ENCODE measurements around the gene P2RY6.
"Not testable (repeated sequence)": the region's sequence is repeated elsewhere in the genome, so short reads cannot be mapped to it uniquely, and the experiment has no call there.

The P2RY6 gene

DNA sequence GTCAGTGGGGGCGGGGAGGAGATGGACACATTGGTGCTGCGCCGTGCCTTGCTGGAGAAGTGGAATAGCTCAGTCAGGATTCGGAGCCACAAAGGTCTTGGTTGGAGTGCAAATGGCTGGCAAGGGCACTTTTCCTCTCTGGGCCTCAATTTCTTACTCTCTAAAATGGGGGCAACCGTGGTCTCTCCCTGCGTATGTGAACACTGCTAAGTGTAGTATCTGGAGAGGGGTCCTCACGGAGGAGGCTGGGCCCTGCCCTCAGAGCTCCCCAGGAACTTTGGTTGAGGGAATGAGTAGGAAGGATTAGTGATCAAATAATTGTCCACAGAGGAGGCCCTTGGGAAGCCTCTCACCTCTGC is 521 bp downstream of the P2RY6 start:
- H3K27ac ChIP-seq, result no peak overlapping the region
- TF ChIP-seq CTCF (conservative IDR thresholded peaks at IDR 0.05), result no peak

DNA sequence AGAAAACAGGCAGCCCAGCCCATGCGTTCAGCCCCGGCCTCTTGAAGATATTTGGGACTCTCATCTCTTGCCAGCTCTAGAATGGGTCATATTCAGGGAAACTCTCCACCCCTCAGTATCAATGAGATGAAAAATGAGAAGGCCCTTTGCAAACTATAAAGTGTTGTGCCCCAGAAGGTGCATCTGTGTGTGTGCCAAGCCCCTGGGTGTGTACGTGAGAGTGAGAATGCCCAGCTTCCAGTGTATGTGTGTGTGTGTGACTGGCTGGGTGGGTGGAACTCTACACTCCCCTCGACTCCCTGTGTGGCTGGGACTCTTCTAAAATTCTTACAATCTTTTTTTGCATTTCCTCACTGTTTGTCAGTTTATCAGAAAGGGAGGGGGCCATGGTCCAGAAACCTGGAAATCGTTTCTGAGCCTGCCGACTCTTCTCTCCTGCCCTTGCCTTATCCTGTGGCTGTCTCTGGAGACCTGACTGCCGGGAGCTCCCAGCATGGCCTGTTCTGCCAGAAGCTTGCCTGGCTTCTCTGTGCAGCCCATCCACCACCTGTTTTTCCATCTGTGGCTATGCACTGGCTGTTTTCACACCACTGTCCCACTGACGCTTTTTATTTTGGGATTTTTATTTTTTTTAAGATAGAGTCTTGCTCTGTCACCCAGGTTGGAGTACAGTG is 1.2 kb downstream of the P2RY6 start:
- no peak for TF ChIP-seq CTCF (conservative IDR thresholded peaks at IDR 0.05)
- H3K27ac ChIP-seq, result no peak overlapping the region

- not testable (repeated sequence) for H3K27ac ChIP-seq
Measured at GRCh38 chr11:73274191-73274590, 2.1 kb downstream of the P2RY6 start.

- TF ChIP-seq CTCF (conservative IDR thresholded peaks at IDR 0.05), result no peak
Measured at GRCh38 chr11:73274722-73275380, 2.7 kb downstream of the P2RY6 start.

GRCh38 chr11:73275381-73275750 is 3.2 kb downstream of the P2RY6 start:
- no peak for TF ChIP-seq CTCF (conservative IDR thresholded peaks at IDR 0.05)
- H3K27ac ChIP-seq, result no peak overlapping the region

More at GRCh38 chr11:73274722-73275380, 2.7 kb downstream of the P2RY6 start:
- H3K27ac ChIP-seq, result no peak overlapping the region

DNA sequence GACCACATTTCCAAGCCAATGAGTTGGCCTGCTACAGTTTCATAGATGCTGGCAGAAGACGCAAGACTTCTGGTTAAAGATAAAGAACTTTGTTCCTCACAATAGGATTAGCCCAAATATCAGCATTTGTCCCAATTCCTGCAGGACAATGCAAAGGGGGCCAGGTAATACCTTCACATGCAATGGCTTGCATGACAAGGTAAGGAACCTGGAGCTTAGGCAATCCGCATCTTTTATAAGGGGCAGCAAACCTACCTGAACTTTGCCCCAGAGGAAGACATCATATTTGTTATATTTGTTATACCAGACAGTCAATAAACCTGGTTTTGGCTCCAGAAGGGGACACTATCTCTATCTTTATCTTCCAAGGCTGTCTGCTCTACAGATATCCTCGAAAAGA is 5.3 kb downstream of the P2RY6 start:
- no peak overlapping the region for H3K27ac ChIP-seq
- no peak for TF ChIP-seq CTCF (conservative IDR thresholded peaks at IDR 0.05)

GRCh38 chr11:73280626-73281025 is 8.5 kb downstream of the P2RY6 start:
- no peak for TF ChIP-seq CTCF (conservative IDR thresholded peaks at IDR 0.05)
- no peak overlapping the region for H3K27ac ChIP-seq

GRCh38 chr11:73281201-73281741 is 9.1 kb downstream of the P2RY6 start:
- no peak for TF ChIP-seq CTCF (conservative IDR thresholded peaks at IDR 0.05)
- H3K27ac ChIP-seq, result no peak overlapping the region
